ENCODE results near the gene BMF. TPM values are rescaled to one million over a fixed set of nuclear protein-coding genes. Genes with fewer than 3 reads are reported as not detected.
A peak's percentile ranks its signal among the peaks of the same experiment; 100 is the strongest.

Gene BMF
- total and polyA plus RNA-seq, 2 donors (not counting 1 experiment from before 2014, with no cell fraction given): 2.2 to 8.6 TPM

- H3K79me2 ChIP-seq (ENCODE audit: control insufficient read depth, insufficient read depth, low read length): no peaks in the 10 kb centered on the region
- H4K20me1 ChIP-seq (ENCODE audit: control insufficient read depth, extremely low read depth, insufficient read depth, low read length): no peaks in the 10 kb centered on the region
- TF ChIP-seq EZH2 (IDR thresholded peaks at IDR 0.05; ENCODE audit: low read length, missing control alignments) (no peak), CTCF (conservative IDR thresholded peaks at IDR 0.05 in 1 of 2, IDR thresholded peaks at IDR 0.05 in 1 of 2; ENCODE audit: low read depth in 1 of 2, low read length in 2 of 2) (no peak)
- no peaks in the 10 kb centered on the region for H3K4me1 ChIP-seq (ENCODE audit: control insufficient read depth, extremely low read depth, insufficient read depth, low read length)
- no peak overlapping the region for H3K9ac ChIP-seq (ENCODE audit: insufficient read depth, low read length)
- no peak for DNase-seq (ENCODE audit: low read depth in 2 of 2)
- H3K27ac ChIP-seq (ENCODE audit: insufficient read depth, low read length): no peak overlapping the region
- no peaks in the 10 kb centered on the region for H3K27me3 ChIP-seq (ENCODE audit: control insufficient read depth, insufficient read depth, low read length)
- H3K9me3 ChIP-seq (ENCODE audit: control insufficient read depth, insufficient read depth, low read depth, low read length): no peaks in the 10 kb centered on the region
- H2AFZ ChIP-seq (ENCODE audit: low read length): no peak overlapping the region
- no peaks in the 10 kb centered on the region for H3K36me3 ChIP-seq (ENCODE audit: control insufficient read depth, insufficient read depth, low read length)
- H3K4me3 ChIP-seq (replicated peaks in 1 of 4; ENCODE audit: control extremely low read depth in 1 of 4, insufficient read depth in 1 of 4, low read depth in 3 of 4, low read length in 4 of 4): no peak overlapping the region
- no peak overlapping the region for H3K4me2 ChIP-seq (ENCODE audit: extremely low read depth, insufficient read depth, low read length)
Measured at GRCh38 chr15:40151499-40151898, 42.8 kb upstream of the BMF start.

GRCh38 chr15:40150163-40150925 lies 41.7 kb upstream of the BMF start:
- Histone ChIP-seq H3K4me1 (ENCODE audit: control insufficient read depth, extremely low read depth, insufficient read depth, low read length) (no peaks in the 10 kb centered on the region), H3K9me3 (ENCODE audit: control insufficient read depth, insufficient read depth, low read depth, low read length) (no peaks in the 10 kb centered on the region), H3K9ac (ENCODE audit: insufficient read depth, low read length) (no peak overlapping the region), H3K36me3 (ENCODE audit: control insufficient read depth, insufficient read depth, low read length) (no peaks in the 10 kb centered on the region), H3K4me3 (replicated peaks in 1 of 4; ENCODE audit: control extremely low read depth in 1 of 4, insufficient read depth in 1 of 4, low read depth in 3 of 4, low read length in 4 of 4) (no peak overlapping the region), H4K20me1 (ENCODE audit: control insufficient read depth, extremely low read depth, insufficient read depth, low read length) (no peaks in the 10 kb centered on the region), H3K27ac (ENCODE audit: insufficient read depth, low read length) (no peak overlapping the region), H3K27me3 (ENCODE audit: control insufficient read depth, insufficient read depth, low read length) (no peaks in the 10 kb centered on the region), H3K79me2 (ENCODE audit: control insufficient read depth, insufficient read depth, low read length) (no peaks in the 10 kb centered on the region), H2AFZ (ENCODE audit: low read length) (no peak overlapping the region), H3K4me2 (ENCODE audit: extremely low read depth, insufficient read depth, low read length) (no peak overlapping the region)
- DNase-seq (ENCODE audit: low read depth in 2 of 2): peak; percentile 59 to 64
- no peak for TF ChIP-seq EZH2 (IDR thresholded peaks at IDR 0.05; ENCODE audit: low read length, missing control alignments)
- no peak for TF ChIP-seq CTCF (conservative IDR thresholded peaks at IDR 0.05 in 1 of 2, IDR thresholded peaks at IDR 0.05 in 1 of 2; ENCODE audit: low read depth in 1 of 2, low read length in 2 of 2)

GRCh38 chr15:40149339-40149738 lies 40.7 kb upstream of the BMF start:
- Histone ChIP-seq H3K9ac (ENCODE audit: insufficient read depth, low read length) (no peak overlapping the region), H3K36me3 (ENCODE audit: control insufficient read depth, insufficient read depth, low read length) (no peaks in the 10 kb centered on the region), H3K9me3 (ENCODE audit: control insufficient read depth, insufficient read depth, low read depth, low read length) (no peaks in the 10 kb centered on the region), H3K4me1 (ENCODE audit: control insufficient read depth, extremely low read depth, insufficient read depth, low read length) (no peaks in the 10 kb centered on the region), H3K27me3 (ENCODE audit: control insufficient read depth, insufficient read depth, low read length) (no peaks in the 10 kb centered on the region), H2AFZ (ENCODE audit: low read length) (no peak overlapping the region), H3K27ac (ENCODE audit: insufficient read depth, low read length) (no peak overlapping the region), H3K4me3 (replicated peaks in 1 of 4; ENCODE audit: control extremely low read depth in 1 of 4, insufficient read depth in 1 of 4, low read depth in 3 of 4, low read length in 4 of 4) (no peak overlapping the region), H3K79me2 (ENCODE audit: control insufficient read depth, insufficient read depth, low read length) (no peaks in the 10 kb centered on the region), H4K20me1 (ENCODE audit: control insufficient read depth, extremely low read depth, insufficient read depth, low read length) (no peaks in the 10 kb centered on the region), H3K4me2 (ENCODE audit: extremely low read depth, insufficient read depth, low read length) (no peak overlapping the region)
- no peak for DNase-seq (ENCODE audit: low read depth in 2 of 2)
- TF ChIP-seq CTCF (conservative IDR thresholded peaks at IDR 0.05 in 1 of 2, IDR thresholded peaks at IDR 0.05 in 1 of 2; ENCODE audit: low read depth in 1 of 2, low read length in 2 of 2) (no peak), EZH2 (IDR thresholded peaks at IDR 0.05; ENCODE audit: low read length, missing control alignments) (no peak)

Measured in fibroblast of lung (primary cell).